ENCODE data around the gene RUSF1. TPM values are rescaled to one million over a fixed set of nuclear protein-coding genes. Genes with fewer than 3 reads are reported as not detected.

Gene RUSF1
- total RNA-seq, 1 donor from 2014 or later: 20.6 TPM

DNA sequence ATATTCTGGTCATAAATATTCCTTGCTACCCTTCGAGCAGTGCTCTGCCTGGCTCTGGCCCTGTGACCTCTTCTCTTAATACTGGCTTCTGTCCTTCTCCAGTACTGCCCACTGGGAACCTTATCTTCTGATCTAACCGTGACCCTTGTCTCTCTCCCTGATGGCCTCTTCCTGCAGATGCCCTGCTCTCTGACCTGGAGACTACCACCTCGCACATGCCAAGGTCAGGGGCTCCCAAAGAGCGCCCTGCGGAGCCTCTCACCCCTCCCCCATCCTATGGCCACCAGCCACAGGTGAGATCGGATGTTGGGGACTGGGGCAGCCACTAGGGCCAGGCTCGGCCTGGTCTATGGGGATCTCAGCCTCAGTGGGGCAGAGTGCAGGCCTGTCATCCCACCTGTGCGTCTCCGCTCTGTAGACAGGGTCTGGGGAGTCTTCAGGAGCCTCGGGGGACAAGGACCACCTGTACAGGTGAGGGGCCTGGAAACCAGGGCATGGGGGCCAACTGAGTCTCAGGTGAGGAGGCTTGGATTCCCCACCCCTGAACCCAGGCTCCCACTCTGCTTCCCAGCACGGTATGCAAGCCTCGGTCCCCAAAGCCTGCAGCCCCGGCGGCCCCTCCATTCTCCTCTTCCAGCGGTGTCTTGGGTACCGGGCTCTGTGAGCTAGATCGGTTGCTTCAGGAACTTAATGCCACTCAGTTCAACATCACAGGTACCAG is 34.8 kb downstream of the RUSF1 start:
- Histone ChIP-seq H3K27ac (replicated peaks) (peak overlapping the region; percentile 96), H3K27me3 (ENCODE audit: low read depth) (peaks cover 15% of the 10 kb centered on the region), H3K9me3 (replicated peaks) (no peaks in the 10 kb centered on the region), H3K4me1 (peaks cover 31% of the 10 kb centered on the region), H3K36me3 (peaks cover 43% of the 10 kb centered on the region), H3K4me3 (peak overlapping the region; percentile 80)
- DNase-seq: no peak
- intact Hi-C loops (cut with micrococcal nuclease): no loop called here
- TF ChIP-seq, protein P1, sequence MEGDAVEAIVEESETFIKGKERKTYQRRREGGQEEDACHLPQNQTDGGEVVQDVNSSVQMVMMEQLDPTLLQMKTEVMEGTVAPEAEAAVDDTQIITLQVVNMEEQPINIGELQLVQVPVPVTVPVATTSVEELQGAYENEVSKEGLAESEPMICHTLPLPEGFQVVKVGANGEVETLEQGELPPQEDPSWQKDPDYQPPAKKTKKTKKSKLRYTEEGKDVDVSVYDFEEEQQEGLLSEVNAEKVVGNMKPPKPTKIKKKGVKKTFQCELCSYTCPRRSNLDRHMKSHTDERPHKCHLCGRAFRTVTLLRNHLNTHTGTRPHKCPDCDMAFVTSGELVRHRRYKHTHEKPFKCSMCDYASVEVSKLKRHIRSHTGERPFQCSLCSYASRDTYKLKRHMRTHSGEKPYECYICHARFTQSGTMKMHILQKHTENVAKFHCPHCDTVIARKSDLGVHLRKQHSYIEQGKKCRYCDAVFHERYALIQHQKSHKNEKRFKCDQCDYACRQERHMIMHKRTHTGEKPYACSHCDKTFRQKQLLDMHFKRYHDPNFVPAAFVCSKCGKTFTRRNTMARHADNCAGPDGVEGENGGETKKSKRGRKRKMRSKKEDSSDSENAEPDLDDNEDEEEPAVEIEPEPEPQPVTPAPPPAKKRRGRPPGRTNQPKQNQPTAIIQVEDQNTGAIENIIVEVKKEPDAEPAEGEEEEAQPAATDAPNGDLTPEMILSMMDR (IDR thresholded peaks at IDR 0.05; ENCODE audit: borderline replicate concordance): no peak

DNA sequence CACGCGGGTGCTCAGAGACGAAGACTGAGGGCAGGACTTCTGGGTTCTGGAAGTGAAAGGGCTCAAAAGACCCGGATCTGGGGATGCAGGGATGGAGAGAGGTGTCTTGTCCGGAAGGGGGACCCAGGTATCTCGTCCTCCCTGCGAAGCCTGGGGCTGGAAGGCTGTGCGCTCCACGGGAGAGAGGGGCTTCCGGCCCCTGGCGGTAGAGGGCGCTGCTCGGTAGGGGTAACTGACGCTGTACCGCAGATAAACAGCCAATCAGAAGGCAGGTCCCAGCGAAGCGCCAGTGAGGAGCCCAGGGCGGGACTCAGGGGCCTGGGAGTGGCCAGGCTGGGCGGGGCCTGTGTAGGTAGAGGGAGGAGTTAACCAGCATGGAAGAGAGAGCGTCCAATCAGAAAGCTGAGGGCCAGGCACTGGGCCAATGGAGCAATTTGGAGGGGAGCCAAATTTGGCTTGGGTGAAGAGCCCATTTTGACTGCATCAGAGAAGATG is 35.4 kb downstream of the RUSF1 start:
- peaks cover 38% of the 10 kb centered on the region for H3K36me3 ChIP-seq
- TF ChIP-seq, protein P1 (IDR thresholded peaks at IDR 0.05; ENCODE audit: borderline replicate concordance): peak; percentile 73
- H3K27ac ChIP-seq (replicated peaks): peak overlapping the region; percentile 96
- H3K9me3 ChIP-seq (replicated peaks): no peaks in the 10 kb centered on the region
- peaks cover 11% of the 10 kb centered on the region for H3K27me3 ChIP-seq (ENCODE audit: low read depth)
- peak overlapping the region; percentile 80 for H3K4me3 ChIP-seq
- peaks cover 31% of the 10 kb centered on the region for H3K4me1 ChIP-seq
- intact Hi-C loops (cut with micrococcal nuclease): no loop called here
- DNase-seq: peak; percentile 88

DNA sequence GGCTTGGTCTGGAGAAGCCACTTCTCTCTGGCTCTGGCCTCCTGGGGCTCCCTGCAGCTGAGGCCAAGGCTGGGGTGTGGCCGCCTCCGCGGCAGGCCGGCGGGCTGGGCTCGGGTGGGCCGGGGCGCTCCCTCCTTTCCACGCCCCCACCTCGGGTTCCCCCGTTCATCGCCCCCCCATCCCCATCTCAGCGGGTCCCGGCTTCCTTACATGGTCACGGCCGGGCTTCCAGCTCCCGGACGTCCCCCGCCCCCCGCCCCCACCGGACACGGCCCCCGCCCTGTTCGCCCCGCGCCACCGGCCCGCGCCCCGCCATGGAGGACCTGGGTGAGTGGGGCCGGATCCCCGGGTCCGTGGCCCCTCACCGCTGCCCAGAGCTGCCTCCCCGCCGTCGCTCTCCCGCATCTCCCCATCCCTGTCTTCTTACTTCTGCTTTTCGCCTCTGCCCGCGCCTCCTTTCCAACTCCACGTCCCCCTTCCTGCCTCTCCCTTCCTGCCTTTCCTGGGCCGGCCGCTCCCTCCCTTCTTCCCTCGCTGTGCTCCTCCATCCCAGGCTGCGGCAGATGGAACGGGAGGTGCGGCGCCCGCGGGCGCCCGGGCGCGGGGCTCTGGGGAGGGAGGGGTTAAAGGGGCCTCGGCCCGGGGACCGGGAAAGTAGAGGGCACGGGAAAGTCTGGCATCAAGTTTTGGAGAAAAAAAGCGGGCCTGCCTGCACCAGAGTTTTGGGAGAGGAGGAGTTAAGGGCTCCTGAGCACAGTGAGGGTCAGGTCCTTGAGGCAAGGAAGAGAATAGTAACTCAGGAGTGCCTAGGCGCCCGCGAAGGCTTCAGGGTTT is 36.1 kb downstream of the RUSF1 start, which contains the start of gene TGFB1I1:
TGFB1I1 (plus strand) TSS at position 278 of the 834 bp plus-strand sequence; CDS start at position 315, 37 bp downstream.
- TF ChIP-seq, protein P1 (IDR thresholded peaks at IDR 0.05; ENCODE audit: borderline replicate concordance): no peak
- DNase-seq: peak; percentile 80
- intact Hi-C loops (cut with micrococcal nuclease): no loop called here
- Histone ChIP-seq H3K27me3 (ENCODE audit: low read depth) (peaks cover 5% of the 10 kb centered on the region), H3K9me3 (replicated peaks) (no peaks in the 10 kb centered on the region), H3K4me1 (peaks cover 31% of the 10 kb centered on the region), H3K36me3 (peaks cover 31% of the 10 kb centered on the region), H3K27ac (replicated peaks) (peak within 1 kb of the TSS; percentile 96), H3K4me3 (peak within 1 kb of the TSS; percentile 80)

DNA sequence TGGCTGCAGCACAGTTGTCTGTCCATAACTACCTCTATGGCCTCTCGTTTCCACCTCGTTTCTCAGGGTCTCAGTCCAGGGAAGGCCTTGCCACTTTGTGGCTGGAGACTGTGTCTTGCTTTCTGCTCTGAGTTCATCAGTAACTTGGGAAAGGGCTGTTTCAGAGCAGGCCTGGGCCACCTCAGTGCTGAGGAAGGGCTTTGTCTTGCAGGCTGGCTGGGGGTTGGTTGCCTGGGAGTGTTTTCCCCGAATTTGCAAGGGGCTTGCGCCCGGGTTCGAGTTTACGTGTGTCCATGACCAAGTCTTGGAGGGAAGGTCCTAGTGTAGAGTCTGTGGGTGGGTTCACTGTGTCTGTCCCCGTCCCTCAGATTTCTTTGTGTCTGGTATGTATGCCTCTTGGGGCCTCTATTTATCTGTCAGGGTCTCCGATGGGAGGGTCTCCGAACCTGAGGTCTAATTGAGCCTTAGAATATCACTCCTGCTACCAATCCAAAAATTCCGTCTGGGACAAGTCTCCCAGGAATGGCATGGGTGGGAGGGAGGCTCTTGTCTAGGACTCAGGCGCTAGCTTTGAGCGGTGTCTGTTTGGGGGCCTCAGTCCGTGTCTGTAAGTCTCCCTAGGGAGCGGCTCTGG is 36.8 kb downstream of the RUSF1 start:
- intact Hi-C loops (cut with micrococcal nuclease): no loop called here
- DNase-seq: no peak

More for the DNA sequence above, 36.8 kb downstream of the RUSF1 start:
- Histone ChIP-seq H3K36me3 (peaks cover 31% of the 10 kb centered on the region), H3K27me3 (ENCODE audit: low read depth) (peaks cover 1% of the 10 kb centered on the region), H3K27ac (replicated peaks) (peak overlapping the region; percentile 96), H3K9me3 (replicated peaks) (no peaks in the 10 kb centered on the region), H3K4me1 (peaks cover 31% of the 10 kb centered on the region), H3K4me3 (peak overlapping the region; percentile 80)
- TF ChIP-seq, protein P1 (IDR thresholded peaks at IDR 0.05; ENCODE audit: borderline replicate concordance): no peak

All from left ventricle myocardium inferior (tissue), 1 donor.